ENCODE results near the gene TTC9B. TPM values are rescaled to one million over a fixed set of nuclear protein-coding genes. Genes with fewer than 3 reads are reported as not detected.

Gene TTC9B
- polyA plus RNA-seq, 3 donors from 2014 or later, result not detected

DNA sequence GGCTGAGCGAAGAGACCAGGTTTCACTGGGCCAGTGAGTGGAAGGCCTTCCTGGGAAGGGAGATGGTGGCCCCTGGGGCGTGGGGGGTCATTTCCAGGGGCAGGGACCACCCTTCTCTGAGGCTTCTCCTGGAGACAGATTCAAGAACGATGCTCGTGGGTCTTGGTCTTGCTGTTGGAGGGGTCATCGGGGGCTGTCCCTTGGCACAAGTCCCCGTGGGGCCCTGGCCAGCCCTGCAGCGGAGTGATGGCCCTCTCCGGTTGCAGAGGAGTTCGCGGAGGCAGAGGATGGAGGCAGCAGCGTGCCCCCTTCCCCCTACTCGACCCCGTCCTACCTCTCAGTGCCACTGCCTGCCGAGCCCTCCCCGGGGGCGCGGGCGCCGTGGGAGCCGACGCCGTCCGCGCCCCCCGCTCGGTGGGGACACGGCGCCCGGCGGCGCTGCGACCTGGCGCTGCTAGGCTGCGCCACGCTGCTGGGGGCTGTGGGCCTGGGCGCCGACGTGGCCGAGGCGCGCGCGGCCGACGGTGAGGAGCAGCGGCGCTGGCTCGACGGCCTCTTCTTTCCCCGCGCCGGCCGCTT is 4.8 kb downstream of the TTC9B start:
- Mint-ChIP-seq H3K4me1 (peaks cover 0 to 4% of the 10 kb centered on the region in 2 donors), H3K9me3 (no peaks in the 10 kb centered on the region), H3K4me3 (no peak overlapping the region), H3K27ac (no peak overlapping the region), H3K36me3 (peaks cover 4 to 13% (median 10%) of the 10 kb centered on the region in 3 donors), H3K27me3 (ENCODE audit: low read depth in 3 of 3) (peaks cover 6 to 12% (median 10%) of the 10 kb centered on the region in 3 donors)
- DNase-seq, result no peak

DNA sequence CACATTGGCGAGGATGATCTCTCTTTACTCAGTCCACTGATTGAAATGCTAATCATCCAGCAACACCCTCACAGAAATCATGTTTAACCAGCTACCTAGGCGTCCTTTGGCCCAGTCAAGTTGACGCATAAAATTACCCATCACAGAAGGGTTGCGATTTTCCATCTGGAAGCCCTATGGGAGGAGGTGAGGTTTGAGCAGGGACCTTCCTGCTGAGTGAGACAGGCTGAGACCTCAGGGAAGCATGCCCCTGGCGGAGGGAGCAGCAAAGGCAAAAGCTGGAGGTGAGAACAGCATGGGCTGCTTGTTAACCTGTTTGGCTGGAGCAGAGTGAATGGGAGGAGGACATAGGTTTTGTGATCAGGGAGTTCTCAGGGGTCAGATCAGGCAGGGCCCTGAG is 7.3 kb downstream of the TTC9B start:
- Mint-ChIP-seq H3K27ac (no peak overlapping the region), H3K27me3 (ENCODE audit: low read depth in 3 of 3) (peaks cover 0 to 1% (median under 1%) of the 10 kb centered on the region in 3 donors), H3K4me1 (no peaks in the 10 kb centered on the region), H3K4me3 (no peak overlapping the region), H3K36me3 (peaks cover 4 to 18% (median 14%) of the 10 kb centered on the region in 3 donors), H3K9me3 (no peaks in the 10 kb centered on the region)
- DNase-seq, result no peak

DNA sequence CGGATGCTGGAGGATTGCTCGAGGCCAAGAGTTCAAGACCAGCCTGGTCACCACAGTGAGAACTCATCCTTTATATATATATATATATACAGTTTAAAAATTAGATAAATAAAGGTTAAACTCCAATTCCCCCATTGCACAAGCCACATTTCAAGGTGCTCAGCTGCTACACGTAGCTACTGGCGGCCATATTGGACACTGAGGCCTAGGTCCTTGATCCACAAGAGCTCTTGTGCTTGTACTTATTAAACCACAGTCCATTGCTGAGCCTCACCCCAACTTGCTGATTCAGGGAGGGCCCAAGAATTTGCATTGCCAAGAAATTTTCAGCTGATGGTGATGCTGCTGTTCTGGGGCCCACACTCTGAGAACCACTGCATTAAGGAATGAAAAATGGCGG is 9.6 kb downstream of the TTC9B start:
- Mint-ChIP-seq H3K4me1 (no peaks in the 10 kb centered on the region), H3K27ac (no peak overlapping the region), H3K36me3 (peaks cover 4 to 25% (median 23%) of the 10 kb centered on the region in 3 donors), H3K27me3 (ENCODE audit: low read depth in 3 of 3) (peaks cover 0 to 1% (median 0%) of the 10 kb centered on the region in 3 donors), H3K4me3 (no peak overlapping the region), H3K9me3 (no peaks in the 10 kb centered on the region)
- no peak for DNase-seq

DNA sequence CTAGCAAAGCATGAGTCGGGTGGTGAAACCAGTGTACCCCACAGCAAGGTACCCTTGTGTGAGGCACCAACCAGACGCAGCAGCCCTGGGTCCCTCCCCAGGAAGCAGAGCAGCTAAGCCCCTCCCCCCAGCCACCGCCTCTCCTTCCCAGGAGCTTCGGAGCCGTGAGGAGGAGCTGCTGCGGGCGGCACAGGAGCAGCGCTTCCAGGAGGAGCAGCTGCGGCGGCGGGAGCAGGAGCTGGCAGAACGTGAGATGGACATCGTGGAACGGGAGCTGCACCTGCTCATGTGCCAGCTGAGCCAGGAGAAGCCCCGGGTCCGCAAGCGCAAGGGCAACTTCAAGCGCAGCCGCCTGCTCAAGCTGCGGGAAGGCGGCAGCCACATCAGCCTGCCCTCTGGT is 12.4 kb downstream of the TTC9B start:
- Mint-ChIP-seq H3K9me3 (no peaks in the 10 kb centered on the region), H3K36me3 (peaks cover under 1 to 20% (median 18%) of the 10 kb centered on the region in 3 donors), H3K4me3 (no peak overlapping the region), H3K27ac (no peak overlapping the region), H3K27me3 (ENCODE audit: low read depth in 3 of 3) (peaks cover 0 to 1% (median 0%) of the 10 kb centered on the region in 3 donors), H3K4me1 (no peaks in the 10 kb centered on the region)
- no peak for DNase-seq

DNA sequence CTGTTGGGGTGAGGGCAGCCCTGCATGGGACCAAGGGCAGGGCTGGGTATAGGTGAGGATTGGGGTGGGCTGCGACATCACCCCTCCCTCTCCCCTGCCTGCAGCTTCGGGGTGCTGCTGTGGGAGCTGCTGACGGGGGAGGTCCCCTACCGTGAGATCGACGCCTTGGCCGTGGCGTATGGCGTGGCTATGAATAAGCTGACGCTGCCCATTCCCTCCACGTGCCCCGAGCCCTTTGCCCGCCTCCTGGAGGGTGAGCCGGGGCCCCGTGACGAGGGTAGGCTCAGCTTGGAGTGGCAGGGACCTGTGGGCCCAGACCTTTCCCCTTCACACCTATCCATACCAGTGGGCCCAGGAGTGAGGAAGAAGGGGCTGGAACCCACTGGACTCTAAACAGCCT is 13.8 kb downstream of the TTC9B start:
- Mint-ChIP-seq H3K27ac (no peak overlapping the region), H3K27me3 (ENCODE audit: low read depth in 3 of 3) (no peaks in the 10 kb centered on the region), H3K4me3 (no peak overlapping the region), H3K9me3 (no peaks in the 10 kb centered on the region), H3K36me3 (peaks cover 0 to 19% (median 15%) of the 10 kb centered on the region in 3 donors), H3K4me1 (no peaks in the 10 kb centered on the region)
- DNase-seq, result no peak

DNA sequence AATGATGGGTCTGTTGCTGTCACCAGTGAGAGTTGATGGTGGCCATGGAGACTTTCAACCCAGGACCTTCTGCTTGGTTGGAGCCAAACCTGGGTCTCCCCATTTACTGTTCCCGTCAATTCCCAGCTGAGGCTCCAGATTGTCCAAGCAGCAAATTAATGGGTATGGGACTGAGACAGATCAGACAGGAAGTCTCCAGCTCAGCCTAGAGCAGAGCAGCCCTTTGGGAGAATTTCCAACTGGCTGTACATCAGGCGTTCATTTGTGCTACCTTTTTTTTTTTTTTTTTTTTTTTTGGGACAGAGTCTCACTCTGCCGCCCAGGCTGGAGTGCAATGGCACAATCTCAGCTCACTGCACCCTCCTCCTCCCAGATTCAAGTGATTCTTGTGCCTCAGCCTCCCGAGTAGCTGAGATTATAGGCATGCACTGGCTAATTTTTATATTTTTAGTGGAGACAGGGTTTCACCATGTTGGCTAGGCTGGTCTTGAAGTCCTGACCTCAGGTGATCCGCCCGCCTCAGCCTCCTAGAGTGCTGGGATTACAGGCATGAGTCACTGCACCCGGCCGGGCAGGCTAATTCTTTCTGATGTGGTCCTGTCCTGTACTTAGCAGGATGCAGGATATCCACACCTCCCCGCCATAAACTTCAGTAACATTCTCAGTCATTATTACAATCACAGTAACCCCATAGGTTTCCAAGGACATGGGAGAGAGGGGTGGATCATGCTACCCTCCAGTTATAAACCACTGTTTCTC is 17.7 kb downstream of the TTC9B start:
- Mint-ChIP-seq H3K27me3 (ENCODE audit: low read depth in 3 of 3) (peaks cover 0 to 2% (median 0%) of the 10 kb centered on the region in 3 donors), H3K9me3 (no peaks in the 10 kb centered on the region), H3K4me3 (no peak overlapping the region), H3K27ac (no peak overlapping the region), H3K4me1 (peaks cover 0 to 5% of the 10 kb centered on the region in 2 donors), H3K36me3 (peaks cover 0 to 15% (median 11%) of the 10 kb centered on the region in 3 donors)
- no peak for DNase-seq

DNA sequence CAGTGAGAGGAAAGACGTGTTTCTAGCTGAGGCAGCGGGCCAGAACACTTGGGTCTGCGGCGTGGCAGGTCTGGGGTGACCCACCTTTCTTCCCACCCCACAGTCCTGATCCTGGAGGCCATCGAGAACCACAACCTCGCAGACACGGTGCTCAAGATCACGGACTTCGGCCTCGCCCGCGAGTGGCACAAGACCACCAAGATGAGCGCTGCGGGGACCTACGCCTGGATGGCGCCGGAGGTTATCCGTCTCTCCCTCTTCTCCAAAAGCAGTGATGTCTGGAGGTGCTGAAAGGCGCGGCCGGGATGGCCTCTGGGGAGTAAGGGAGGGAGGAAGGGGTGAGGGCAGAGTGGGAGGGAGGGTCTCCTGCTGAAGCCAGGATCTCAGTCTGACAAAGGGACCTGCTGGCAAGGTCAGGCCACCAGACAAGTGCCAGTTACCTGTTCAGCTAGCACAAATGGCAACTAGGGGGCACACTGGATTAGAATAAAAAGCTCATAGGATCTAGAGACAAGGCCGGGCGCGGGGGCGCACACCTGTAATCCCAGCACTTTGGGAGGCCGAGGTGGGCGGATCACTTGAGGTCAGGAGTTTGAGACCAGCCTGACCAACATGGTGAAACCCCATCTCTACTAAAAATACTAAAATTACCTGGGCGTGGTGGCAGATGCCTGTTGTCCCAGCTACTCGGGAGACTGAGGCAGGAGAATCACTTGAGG is 19.8 kb downstream of the TTC9B start:
- Mint-ChIP-seq H3K4me3 (no peak overlapping the region), H3K27me3 (ENCODE audit: low read depth in 3 of 3) (peaks cover 0 to 2% (median 1%) of the 10 kb centered on the region in 3 donors), H3K9me3 (no peaks in the 10 kb centered on the region), H3K36me3 (peaks cover 0 to 5% (median 3%) of the 10 kb centered on the region in 3 donors), H3K27ac (no peak overlapping the region), H3K4me1 (peaks cover 8 to 21% of the 10 kb centered on the region in 2 donors)
- no peak for DNase-seq

DNA sequence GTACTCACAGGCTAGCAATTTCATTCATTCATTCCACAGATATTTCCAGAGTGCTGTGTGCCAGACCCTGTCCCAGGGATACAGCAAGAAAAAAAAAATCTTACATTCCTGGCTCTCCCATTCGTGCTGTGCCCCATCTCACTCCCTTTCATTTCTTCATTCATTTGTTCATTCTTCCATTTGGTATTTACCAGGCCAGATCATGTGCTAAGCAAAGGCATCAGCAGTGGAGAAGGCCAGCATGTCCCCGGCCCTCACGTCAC is 24.7 kb downstream of the TTC9B start:
- Mint-ChIP-seq H3K4me3 (peak overlapping the region in 4 of 5 donors; percentile 55 to 76 (median 64)), H3K27me3 (ENCODE audit: low read depth in 3 of 3) (peaks cover 1 to 8% (median 3%) of the 10 kb centered on the region in 3 donors), H3K9me3 (no peaks in the 10 kb centered on the region), H3K27ac (peak overlapping the region in 2 of 6 donors; percentile 11 to 12), H3K4me1 (peaks cover 28 to 44% of the 10 kb centered on the region in 2 donors), H3K36me3 (no peaks in the 10 kb centered on the region)
- no peak for DNase-seq

DNA sequence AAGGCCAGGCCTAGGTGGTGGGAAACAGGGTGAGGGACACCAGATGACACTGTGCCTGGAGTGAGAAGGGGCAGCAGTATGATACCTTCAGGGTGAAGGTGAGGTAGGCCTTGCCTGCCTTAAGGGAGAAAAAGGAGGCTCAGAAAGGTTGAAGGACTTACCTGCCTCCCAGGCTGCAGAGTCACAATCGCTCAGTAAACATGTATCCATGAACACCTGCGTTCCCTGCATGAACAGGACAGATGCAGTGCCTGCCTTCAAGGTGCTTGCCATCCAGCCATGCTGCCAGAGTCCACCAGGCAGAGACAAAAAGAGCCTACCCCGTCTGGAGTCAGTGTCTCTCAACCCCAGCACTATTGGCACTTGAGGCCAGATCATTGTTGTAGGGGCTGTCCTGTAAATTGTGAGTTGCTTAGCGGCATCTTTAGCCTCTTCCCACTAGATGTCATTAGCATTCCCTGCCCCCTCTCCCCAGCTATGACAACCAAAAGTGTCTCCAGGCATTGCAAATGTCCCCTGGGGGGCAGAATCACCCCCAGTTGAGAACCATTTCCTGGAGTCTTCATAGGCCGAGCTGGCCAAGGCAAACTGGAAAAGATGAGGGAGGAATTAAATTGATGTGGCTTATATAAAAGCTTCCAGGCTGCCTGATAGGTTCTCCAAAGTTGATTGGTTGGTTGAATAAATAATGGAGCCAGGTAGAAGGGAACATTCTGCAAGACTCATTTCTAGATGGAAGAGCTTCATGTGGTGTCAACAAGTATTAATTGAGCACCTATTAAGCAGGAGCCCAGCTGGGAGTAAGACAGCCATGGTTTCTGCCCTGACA is 25.2 kb downstream of the TTC9B start:
- Mint-ChIP-seq H3K36me3 (no peaks in the 10 kb centered on the region), H3K27me3 (ENCODE audit: low read depth in 3 of 3) (peaks cover 1 to 8% (median 3%) of the 10 kb centered on the region in 3 donors), H3K4me3 (peak overlapping the region; percentile 50 to 77 (median 67)), H3K4me1 (peaks cover 28 to 44% of the 10 kb centered on the region in 2 donors), H3K27ac (peak overlapping the region in 4 of 6 donors; percentile 12 to 30 (median 24)), H3K9me3 (no peaks in the 10 kb centered on the region)
- DNase-seq, result no peak

GRCh38 chr19:40191836-40192646 is 26.1 kb downstream of the TTC9B start:
- H3K27ac Mint-ChIP-seq, result peak overlapping the region in 3 of 6 donors; percentile 24 to 40 (median 31)
- no peaks in the 10 kb centered on the region for H3K36me3 Mint-ChIP-seq
- peak overlapping the region; percentile 32 to 77 (median 66) for H3K4me3 Mint-ChIP-seq
- H3K9me3 Mint-ChIP-seq, result no peaks in the 10 kb centered on the region
- peak; percentile 11 to 20 (median 16) for DNase-seq
- H3K27me3 Mint-ChIP-seq (ENCODE audit: low read depth in 3 of 3), result peaks cover 1 to 7% (median 3%) of the 10 kb centered on the region in 3 donors
- peaks cover 28 to 44% of the 10 kb centered on the region in 2 donors for H3K4me1 Mint-ChIP-seq

DNA sequence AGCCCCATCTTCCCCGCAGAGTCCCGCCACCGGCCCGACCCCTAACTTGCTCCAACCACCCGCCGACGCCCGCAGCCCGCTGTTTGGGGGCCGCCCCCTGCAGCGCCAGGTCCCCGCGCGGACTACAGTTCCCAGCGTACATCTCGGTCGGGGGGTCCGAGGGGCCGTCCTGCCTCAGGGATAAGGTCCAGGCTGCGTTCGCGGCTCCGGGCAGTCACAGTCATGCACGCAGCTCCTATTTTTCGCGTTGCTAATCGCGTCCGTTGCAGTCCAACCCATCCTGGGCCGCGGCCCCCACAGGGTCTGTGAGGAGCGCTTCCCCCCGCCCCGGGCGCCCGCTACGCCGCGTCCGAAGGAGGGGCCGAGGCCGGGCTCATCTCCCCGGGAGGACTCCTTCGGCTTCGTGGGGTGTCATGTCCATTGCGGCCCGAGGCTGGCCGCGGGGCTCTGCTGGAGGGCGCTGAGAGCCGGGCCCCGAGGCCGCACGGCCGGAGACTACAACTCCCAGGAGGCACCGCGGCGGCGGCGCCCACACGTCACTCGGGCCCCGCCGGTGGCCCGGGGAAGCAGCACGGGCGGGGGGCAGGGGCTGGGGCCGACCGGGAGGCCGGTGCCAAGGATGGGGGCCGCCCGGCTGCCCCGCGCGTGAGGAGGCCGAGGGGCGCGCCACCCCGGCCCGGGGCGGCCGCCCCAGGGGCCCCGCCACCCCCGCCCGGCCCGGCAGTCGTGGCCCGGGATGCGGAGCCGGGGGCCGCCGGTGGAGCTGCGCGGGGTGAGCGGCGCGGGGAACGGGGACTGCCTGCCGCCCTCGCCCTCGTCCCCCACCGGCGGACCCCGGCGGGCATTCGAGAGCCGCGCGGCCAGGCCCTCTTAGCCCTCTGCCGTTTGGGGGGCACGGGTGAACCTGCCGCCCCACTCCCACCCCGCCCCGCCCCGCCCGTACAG is 27.0 kb downstream of the TTC9B start, which contains the start of gene MAP3K10:
MAP3K10 (plus strand) TSS at position 536 of the 945 bp plus-strand sequence. CDS start 606 bp downstream, outside the sequence.
- peaks cover 1 to 9% (median 3%) of the 10 kb centered on the region in 3 donors for H3K27me3 Mint-ChIP-seq (ENCODE audit: low read depth in 3 of 3)
- peak within 1 kb of the TSS; percentile 91 to 93 (median 92) for H3K4me3 Mint-ChIP-seq
- H3K4me1 Mint-ChIP-seq, result peaks cover 28 to 44% of the 10 kb centered on the region in 2 donors
- no peaks in the 10 kb centered on the region for H3K9me3 Mint-ChIP-seq
- H3K27ac Mint-ChIP-seq, result peak within 1 kb of the TSS; percentile 86 to 97 (median 94)
- DNase-seq, result peak; percentile 69 to 79 (median 77)
- no peaks in the 10 kb centered on the region for H3K36me3 Mint-ChIP-seq

- no peaks in the 10 kb centered on the region for H3K9me3 Mint-ChIP-seq
- H3K4me1 Mint-ChIP-seq, result no peaks in the 10 kb centered on the region
- no peak overlapping the region for H3K4me3 Mint-ChIP-seq
- H3K36me3 Mint-ChIP-seq, result no peaks in the 10 kb centered on the region
- H3K27me3 Mint-ChIP-seq (ENCODE audit: low read depth in 3 of 3), result peaks cover 2 to 3% (median 2%) of the 10 kb centered on the region in 3 donors
- no peak for DNase-seq
- no peak overlapping the region for H3K27ac Mint-ChIP-seq
Observed at GRCh38 chr19:40184273-40184672, 33.9 kb downstream of the TTC9B start.

All from immature natural killer cell (primary cell).